Psoas muscle (tissue), 8 donors: ENCODE results near the gene DNAJC1. TPM values are rescaled to one million over a fixed set of nuclear protein-coding genes. Genes with fewer than 3 reads are reported as not detected.

ENCODE experiments used
- ATAC-seq, 4 donors: fragments of 200-7000 bp; cut with Tn5 transposase; one replicate each; pipeline ENCODE4 v1.9.1; 2020; ENCODE audit warnings: moderate library complexity in 3 of 4, mild to moderate bottlenecking in 2 of 4
- DNase-seq, 2 donors: peaks; one replicate each; pipeline ENCODE4 v3.0.0-alpha.2; 2020
- H3K27ac ChIP-seq: fragments of 200-600 bp; one replicate; pipeline ENCODE4 v1.8.0; 2022
- H3K27me3 ChIP-seq, 3 donors: fragments of 200-600 bp in 1 of 3; one replicate each; pipeline versions ENCODE4 v1.6.1 to v1.8.0; 2013 to 2022; ENCODE audit warnings: low read length in 2 of 3, mild to moderate bottlenecking in 2 of 3, moderate library complexity in 1 of 3; ENCODE audit not compliant: insufficient read depth in 3 of 3
- H3K36me3 ChIP-seq, 2 donors: fragments of 200-600 bp in 1 of 2; one replicate each; pipeline versions ENCODE4 v1.6.1 to v1.8.0; 2013 to 2022; ENCODE audit warnings: low read depth in 1 of 2, mild to moderate bottlenecking in 1 of 2, moderate library complexity in 1 of 2; ENCODE audit not compliant: insufficient read depth in 1 of 2
- H3K4me1 ChIP-seq: fragments of 200-600 bp; one replicate; pipeline ENCODE4 v1.8.0; 2022
- H3K4me3 ChIP-seq: fragments of 200-600 bp; one replicate; pipeline ENCODE4 v1.8.0; 2022; ENCODE audit warnings: mild to moderate bottlenecking
- H3K9me3 ChIP-seq: fragments of 200-600 bp; one replicate; pipeline ENCODE4 v1.8.0; 2022
- WGBS, 3 donors: extraction: QIAGEN DNeasy Blood & Tissue Kit; methylation state at CpG; one replicate each; pipeline versions ENCODE4 v1.1.6 to v1.1.7; 2013; 5-methylcytosine and 5-hydroxymethylcytosine counted together
- intact Hi-C, 2 donors: fragments of 100-400 bp; cut with DNase I; formaldehyde crosslinking; loops; one replicate each; pipeline versions ENCODE4 v1.11.0 to v1.14.2; 2022
- polyA plus RNA-seq, 3 donors: library from polyadenylated mRNA; stranded (reverse); fragments of 200-250 nt; gene quantifications; one replicate each; pipeline ENCODE4 v1.2.3, GENCODE V29; 2013
- total RNA-seq, 4 donors: library from RNA; stranded (reverse); fragmentation: NEBNext Ultra II Directional in 2 of 4; extraction: Animal tissue kit (Norgen Biotek cat#: 25700) in 2 of 4; gene quantifications; one replicate each; pipeline versions ENCODE4 v1.2.1 to v1.2.4, GENCODE V29; 2021 to 2023
- TF ChIP-seq, protein P1 (sequence below): fragments of 200-600 bp; IDR thresholded peaks from one replicate; pipeline ENCODE4 v1.8.0; 2022; ENCODE audit warnings: antibody characterized with exemption
- donor health status: healthy with polysubstance abuse.
- donor health status: DM: no; HTN: no; CAD: no; lungs with moderate emphysema.
- donor health status: Bipolar disorder and iron deficiency.
- donor health status: healthy.
- donor health status: DM: yes; HTN: yes; CAD: no.
- donor health status: DM: no; HTN: no; CAD: no.
- donor health status: DM: no; HTN: no; CAD: no.
- donor health status: DM: yes; HTN: yes; CAD: no.

DNAJC1 gene
- total and polyA plus RNA-seq, 7 donors: 6.7 to 21.5 (median 13.2) TPM

DNA sequence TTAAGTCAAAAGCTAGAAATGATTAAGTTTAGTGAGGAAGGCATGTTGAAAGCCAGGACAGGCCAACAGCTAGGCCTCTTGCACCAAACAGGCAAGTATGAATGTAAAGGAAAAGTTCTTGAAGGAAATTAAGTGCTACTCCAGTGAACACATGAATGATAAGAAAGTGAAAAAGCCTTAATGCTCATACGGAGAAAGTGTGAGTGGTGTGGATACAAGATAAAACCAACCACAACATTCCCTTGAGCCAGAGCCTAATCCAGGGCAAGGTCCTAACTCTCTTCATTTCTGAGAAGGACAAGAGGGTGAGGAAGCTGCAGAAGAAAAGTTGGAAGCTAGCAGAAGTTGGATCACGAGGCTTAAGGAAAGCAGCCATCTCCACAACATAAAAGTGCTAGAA is 53.0 kb downstream of the DNAJC1 start:
- Histone ChIP-seq H3K9me3 (no peaks in the 10 kb centered on the region), H3K27ac (no peak overlapping the region), H3K36me3 (no peaks in the 10 kb centered on the region), H3K27me3 (no peaks in the 10 kb centered on the region), H3K4me3 (no peak overlapping the region), H3K4me1 (no peaks in the 10 kb centered on the region)
- ATAC-seq (no peak), DNase-seq (no peak)
- intact Hi-C loops: loop anchor here (10.0 kb wide), 1 partner anchor 456 kb away; no protein-coding TSS in a partner anchor
- TF ChIP-seq, protein P1, sequence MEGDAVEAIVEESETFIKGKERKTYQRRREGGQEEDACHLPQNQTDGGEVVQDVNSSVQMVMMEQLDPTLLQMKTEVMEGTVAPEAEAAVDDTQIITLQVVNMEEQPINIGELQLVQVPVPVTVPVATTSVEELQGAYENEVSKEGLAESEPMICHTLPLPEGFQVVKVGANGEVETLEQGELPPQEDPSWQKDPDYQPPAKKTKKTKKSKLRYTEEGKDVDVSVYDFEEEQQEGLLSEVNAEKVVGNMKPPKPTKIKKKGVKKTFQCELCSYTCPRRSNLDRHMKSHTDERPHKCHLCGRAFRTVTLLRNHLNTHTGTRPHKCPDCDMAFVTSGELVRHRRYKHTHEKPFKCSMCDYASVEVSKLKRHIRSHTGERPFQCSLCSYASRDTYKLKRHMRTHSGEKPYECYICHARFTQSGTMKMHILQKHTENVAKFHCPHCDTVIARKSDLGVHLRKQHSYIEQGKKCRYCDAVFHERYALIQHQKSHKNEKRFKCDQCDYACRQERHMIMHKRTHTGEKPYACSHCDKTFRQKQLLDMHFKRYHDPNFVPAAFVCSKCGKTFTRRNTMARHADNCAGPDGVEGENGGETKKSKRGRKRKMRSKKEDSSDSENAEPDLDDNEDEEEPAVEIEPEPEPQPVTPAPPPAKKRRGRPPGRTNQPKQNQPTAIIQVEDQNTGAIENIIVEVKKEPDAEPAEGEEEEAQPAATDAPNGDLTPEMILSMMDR: no peak
- 83 to 89% (median 87%) methylated on average over 2 of the region's 2 CpGs for WGBS, 3 donors

DNA sequence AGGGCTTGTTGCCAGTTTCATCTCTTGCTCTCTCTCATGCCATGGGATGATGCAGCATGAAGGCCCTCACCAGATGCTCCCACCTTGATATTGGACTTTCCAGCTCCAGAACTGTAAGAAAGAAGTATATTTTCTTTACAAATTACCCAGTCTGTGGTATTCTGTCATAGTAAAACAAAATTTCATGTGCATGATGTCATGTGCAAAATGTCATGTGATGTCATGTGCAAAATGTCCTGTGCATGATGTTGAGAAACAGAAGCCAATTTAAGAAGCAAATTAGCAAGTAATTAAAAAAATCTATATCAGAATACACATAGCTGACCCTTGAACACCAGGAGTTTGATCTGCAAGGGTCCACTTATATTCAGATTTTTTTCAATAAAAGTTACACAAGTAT is 56.6 kb downstream of the DNAJC1 start:
- H3K9me3 ChIP-seq: no peaks in the 10 kb centered on the region
- intact Hi-C loops: no loop called here
- H3K36me3 ChIP-seq: no peaks in the 10 kb centered on the region
- no peak for DNase-seq
- no peaks in the 10 kb centered on the region for H3K27me3 ChIP-seq
- no peak for ATAC-seq
- H3K4me3 ChIP-seq: no peak overlapping the region
- no peak overlapping the region for H3K27ac ChIP-seq
- H3K4me1 ChIP-seq: no peaks in the 10 kb centered on the region
- TF ChIP-seq, protein P1: no peak

DNA sequence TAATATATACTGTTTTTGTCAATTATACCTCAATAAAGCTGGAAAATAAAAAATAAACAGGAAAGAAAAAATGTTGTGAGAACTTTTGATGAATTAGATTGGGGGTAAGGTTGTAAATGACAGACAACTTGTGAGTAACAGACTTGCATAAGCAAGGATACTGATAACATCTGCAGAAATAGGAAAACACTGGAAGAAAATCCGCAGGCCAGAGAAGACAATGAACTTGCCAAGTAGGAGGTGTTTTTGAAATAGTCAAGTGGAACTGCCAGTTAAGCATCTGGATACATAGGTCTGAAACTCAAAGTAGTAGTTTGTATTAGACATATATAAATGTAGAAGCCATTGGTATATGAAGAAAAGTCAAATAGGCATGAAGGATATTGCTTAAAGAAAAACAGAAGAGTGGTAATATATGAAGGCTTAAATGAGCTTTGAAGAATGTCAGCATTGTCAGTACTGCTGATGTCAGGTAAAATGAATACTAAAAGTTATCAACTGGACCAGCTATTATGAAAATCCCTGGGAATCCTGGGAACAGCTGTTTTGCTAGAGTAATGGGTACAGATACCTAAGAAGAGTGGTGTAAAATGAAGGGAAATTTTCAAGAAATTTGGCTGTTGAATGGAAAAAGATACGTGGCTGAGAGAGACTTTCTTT is 58.7 kb downstream of the DNAJC1 start:
- Histone ChIP-seq H3K36me3 (no peaks in the 10 kb centered on the region), H3K9me3 (no peaks in the 10 kb centered on the region), H3K4me3 (no peak overlapping the region), H3K27me3 (no peaks in the 10 kb centered on the region), H3K27ac (no peak overlapping the region), H3K4me1 (no peaks in the 10 kb centered on the region)
- TF ChIP-seq, protein P1: no peak
- no peak for ATAC-seq
- no peak for DNase-seq
- intact Hi-C loops: no loop called here
- WGBS, 3 donors: 51 to 66% (median 66%) methylated on average over 2 of the region's 2 CpGs

DNA sequence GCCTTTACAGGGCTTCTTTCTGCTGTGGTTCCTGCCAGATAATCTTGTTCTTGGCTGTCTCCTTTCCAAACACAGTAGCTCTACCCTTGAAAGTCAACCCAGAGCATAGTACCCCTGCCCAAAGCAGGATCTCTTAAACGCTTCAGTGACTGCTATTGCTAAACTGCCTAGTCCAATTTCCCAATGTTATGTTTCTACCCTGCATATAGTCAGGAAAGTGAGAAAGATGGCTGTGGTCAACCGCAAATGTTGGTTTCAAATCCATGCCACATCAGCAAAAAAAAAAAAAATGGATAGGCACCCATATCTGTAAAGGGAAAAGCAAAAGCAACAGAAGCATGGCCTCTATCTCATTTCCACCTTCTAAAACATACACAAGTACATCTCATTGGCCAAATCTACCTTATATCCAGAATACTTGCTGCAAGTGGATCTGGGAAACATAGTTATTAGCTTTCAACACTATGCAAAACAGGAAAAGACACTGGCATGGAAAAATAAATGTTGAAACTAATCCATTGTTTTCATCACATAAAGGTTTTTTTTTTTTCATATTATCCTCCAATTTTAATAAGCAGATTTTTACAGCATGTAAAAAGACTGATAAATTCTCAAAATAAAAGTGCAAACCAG is 59.8 kb downstream of the DNAJC1 start:
- ATAC-seq: no peak
- WGBS, 3 donors: 75 to 91% (median 86%) methylated on average over 2 of the region's 2 CpGs
- intact Hi-C loops: no loop called here

More for the DNA sequence above, 59.8 kb downstream of the DNAJC1 start:
- Histone ChIP-seq H3K27ac (no peak overlapping the region), H3K4me1 (no peaks in the 10 kb centered on the region), H3K4me3 (no peak overlapping the region), H3K36me3 (no peaks in the 10 kb centered on the region), H3K27me3 (no peaks in the 10 kb centered on the region), H3K9me3 (no peaks in the 10 kb centered on the region)
- DNase-seq: no peak
- TF ChIP-seq, protein P1: no peak
